ENCODE results near the gene PTPRR. TPM values are rescaled to one million over a fixed set of nuclear protein-coding genes. Genes with fewer than 3 reads are reported as not detected.

Gene PTPRR
- total and polyA plus RNA-seq, 4 donors, result 0.02 to 0.08 TPM; not detected in 2

DNA sequence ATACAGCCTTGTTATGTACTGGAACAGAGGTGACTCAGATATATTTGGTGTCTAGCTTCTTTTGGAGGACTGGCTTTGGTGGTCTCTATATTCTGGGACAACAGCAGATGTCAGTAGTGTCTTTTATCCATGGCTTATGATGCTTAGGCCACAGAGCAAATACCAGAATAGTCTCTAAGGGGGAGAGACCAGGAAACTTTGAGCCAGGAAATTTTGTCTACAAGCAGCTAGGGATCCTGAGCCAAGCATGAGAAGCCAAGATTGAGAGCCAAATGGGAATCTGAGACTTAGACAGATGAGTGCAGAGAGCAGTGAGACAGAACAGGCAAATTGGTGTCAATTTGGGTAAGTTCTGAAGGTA is 28.4 kb upstream of the PTPRR start (continued):
- TF ChIP-seq, protein P1, sequence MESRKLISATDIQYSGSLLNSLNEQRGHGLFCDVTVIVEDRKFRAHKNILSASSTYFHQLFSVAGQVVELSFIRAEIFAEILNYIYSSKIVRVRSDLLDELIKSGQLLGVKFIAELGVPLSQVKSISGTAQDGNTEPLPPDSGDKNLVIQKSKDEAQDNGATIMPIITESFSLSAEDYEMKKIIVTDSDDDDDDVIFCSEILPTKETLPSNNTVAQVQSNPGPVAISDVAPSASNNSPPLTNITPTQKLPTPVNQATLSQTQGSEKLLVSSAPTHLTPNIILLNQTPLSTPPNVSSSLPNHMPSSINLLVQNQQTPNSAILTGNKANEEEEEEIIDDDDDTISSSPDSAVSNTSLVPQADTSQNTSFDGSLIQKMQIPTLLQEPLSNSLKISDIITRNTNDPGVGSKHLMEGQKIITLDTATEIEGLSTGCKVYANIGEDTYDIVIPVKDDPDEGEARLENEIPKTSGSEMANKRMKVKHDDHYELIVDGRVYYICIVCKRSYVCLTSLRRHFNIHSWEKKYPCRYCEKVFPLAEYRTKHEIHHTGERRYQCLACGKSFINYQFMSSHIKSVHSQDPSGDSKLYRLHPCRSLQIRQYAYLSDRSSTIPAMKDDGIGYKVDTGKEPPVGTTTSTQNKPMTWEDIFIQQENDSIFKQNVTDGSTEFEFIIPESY (IDR thresholded peaks at IDR 0.05), result no peak
- TF ChIP-seq JUND (IDR thresholded peaks at IDR 0.05), result no peak
- TF ChIP-seq, protein P2, sequence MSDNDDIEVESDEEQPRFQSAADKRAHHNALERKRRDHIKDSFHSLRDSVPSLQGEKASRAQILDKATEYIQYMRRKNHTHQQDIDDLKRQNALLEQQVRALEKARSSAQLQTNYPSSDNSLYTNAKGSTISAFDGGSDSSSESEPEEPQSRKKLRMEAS (IDR thresholded peaks at IDR 0.05), result no peak
- no peak for TF ChIP-seq RAD21 (IDR thresholded peaks at IDR 0.05)
- TF ChIP-seq HNF4G (IDR thresholded peaks at IDR 0.05), result no peak

DNA sequence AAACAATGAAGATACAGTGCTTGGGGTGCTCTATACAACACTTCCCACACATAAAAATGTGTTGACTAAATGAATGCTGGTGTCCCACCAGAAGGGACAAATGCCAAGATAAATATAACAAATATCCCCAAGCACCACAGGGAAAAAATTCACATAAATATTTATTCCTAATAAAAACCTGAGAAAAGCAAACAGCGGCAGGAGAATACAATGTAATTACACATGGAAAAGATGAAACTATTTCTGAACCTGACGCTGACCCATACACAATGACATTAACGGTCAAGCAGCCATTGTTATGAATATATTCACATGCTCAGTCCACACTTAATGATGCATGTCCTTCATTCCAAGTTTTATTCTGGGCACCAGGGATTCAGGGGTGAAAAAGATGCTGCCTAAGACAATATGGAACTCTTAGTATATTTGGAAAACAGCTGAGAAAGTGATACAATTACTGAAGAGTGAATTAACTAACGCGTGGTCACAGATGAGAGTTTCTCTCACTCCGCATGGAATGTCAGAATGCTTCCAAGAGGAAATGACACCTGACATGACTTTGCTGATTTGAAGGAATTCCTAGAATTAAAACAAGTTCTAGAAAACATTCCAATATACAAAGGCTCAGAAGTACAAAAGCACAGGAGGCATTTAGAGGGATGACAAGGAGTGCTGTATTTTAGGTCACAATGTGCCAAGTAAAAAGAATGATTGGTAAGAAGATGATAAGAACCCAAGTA is 27.9 kb upstream of the PTPRR start:
- H3K27me3 ChIP-seq (ENCODE audit: control insufficient read depth in 4 of 4, insufficient read depth in 4 of 4, low read length in 3 of 4), result no peaks in the 10 kb centered on the region
- H3K36me3 ChIP-seq (ENCODE audit: control insufficient read depth in 4 of 4, insufficient read depth in 3 of 4, low read depth in 1 of 4, low read length in 3 of 4), result no peaks in the 10 kb centered on the region
- no peak overlapping the region for H3K27ac ChIP-seq (ENCODE audit: low read depth in 1 of 2, low read length in 2 of 2)
- H3K9ac ChIP-seq (ENCODE audit: low read depth in 1 of 2, low read length in 2 of 2), result no peak overlapping the region
- WGBS, result 72% methylated on average over 6 of the region's 6 CpGs
- H3K4me3 ChIP-seq (ENCODE audit: low read depth in 1 of 3, low read length in 3 of 3), result no peak overlapping the region
- TF ChIP-seq SP1 (IDR thresholded peaks at IDR 0.05) (no peak), HNF4A (conservative IDR thresholded peaks at IDR 0.05) (no peak), JUND (IDR thresholded peaks at IDR 0.05) (no peak), FOXA1 (IDR thresholded peaks at IDR 0.05) (no peak), YY1 (IDR thresholded peaks at IDR 0.05) (no peak)
- TF ChIP-seq, protein P3, sequence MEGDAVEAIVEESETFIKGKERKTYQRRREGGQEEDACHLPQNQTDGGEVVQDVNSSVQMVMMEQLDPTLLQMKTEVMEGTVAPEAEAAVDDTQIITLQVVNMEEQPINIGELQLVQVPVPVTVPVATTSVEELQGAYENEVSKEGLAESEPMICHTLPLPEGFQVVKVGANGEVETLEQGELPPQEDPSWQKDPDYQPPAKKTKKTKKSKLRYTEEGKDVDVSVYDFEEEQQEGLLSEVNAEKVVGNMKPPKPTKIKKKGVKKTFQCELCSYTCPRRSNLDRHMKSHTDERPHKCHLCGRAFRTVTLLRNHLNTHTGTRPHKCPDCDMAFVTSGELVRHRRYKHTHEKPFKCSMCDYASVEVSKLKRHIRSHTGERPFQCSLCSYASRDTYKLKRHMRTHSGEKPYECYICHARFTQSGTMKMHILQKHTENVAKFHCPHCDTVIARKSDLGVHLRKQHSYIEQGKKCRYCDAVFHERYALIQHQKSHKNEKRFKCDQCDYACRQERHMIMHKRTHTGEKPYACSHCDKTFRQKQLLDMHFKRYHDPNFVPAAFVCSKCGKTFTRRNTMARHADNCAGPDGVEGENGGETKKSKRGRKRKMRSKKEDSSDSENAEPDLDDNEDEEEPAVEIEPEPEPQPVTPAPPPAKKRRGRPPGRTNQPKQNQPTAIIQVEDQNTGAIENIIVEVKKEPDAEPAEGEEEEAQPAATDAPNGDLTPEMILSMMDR (IDR thresholded peaks at IDR 0.05; ENCODE audit: low read depth, low read length, missing input control), result no peak
- TF ChIP-seq, protein P2 (IDR thresholded peaks at IDR 0.05), result no peak
- no peaks in the 10 kb centered on the region for H3K9me3 ChIP-seq (ENCODE audit: control insufficient read depth in 4 of 4, low read length in 3 of 4)
- H3K4me1 ChIP-seq (ENCODE audit: control insufficient read depth in 4 of 4, insufficient read depth in 4 of 4, low read length in 3 of 4), result no peaks in the 10 kb centered on the region
- DNase-seq (ENCODE audit: low spot score), result no peak

DNA sequence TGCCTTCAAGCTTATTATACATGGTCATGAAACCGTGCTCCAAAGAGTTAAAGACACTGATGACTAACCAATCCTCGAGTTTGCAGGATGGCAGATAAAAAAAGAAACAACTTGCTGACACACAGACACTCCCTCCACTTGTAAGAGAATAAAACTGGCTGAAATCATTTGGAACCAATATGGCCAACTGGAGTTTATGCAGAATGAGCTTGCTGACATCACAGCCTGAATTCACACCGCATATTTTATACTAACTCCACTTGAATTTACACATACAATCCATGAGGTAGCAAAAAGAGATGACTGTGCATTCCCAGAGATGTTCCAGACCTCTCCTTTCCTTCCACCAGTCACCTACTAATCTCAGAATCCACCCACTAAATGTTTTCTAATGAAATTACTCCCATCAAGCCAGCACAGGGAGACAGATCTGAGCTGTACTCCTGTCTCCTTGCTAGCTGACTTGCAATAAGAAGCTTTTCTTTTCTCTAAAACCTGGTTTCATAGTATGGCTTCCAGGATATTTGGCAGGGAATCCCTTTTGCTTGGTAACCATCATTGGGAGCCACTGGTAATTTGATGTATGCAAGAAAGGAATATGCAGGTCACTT is 15.8 kb upstream of the PTPRR start:
- Histone ChIP-seq H3K4me1 (ENCODE audit: control insufficient read depth in 4 of 4, insufficient read depth in 4 of 4, low read length in 3 of 4) (no peaks in the 10 kb centered on the region), H3K4me3 (ENCODE audit: low read depth in 1 of 3, low read length in 3 of 3) (no peak overlapping the region), H3K27me3 (ENCODE audit: control insufficient read depth in 4 of 4, insufficient read depth in 4 of 4, low read length in 3 of 4) (peaks cover 0 to 2% (median 0%) of the 10 kb centered on the region in 4 donors), H3K9ac (ENCODE audit: low read depth in 1 of 2, low read length in 2 of 2) (no peak overlapping the region), H3K27ac (ENCODE audit: low read depth in 1 of 2, low read length in 2 of 2) (no peak overlapping the region), H3K36me3 (ENCODE audit: control insufficient read depth in 4 of 4, insufficient read depth in 3 of 4, low read depth in 1 of 4, low read length in 3 of 4) (no peaks in the 10 kb centered on the region), H3K9me3 (ENCODE audit: control insufficient read depth in 4 of 4, low read length in 3 of 4) (no peaks in the 10 kb centered on the region)
- no peak for DNase-seq (ENCODE audit: low spot score)
- 41% methylated on average over 3 of the region's 3 CpGs for WGBS
- TF ChIP-seq EGR1 (IDR thresholded peaks at IDR 0.05; ENCODE audit: low read depth in 2 of 2) (no peak), HNF4G (IDR thresholded peaks at IDR 0.05) (no peak), RXRA (IDR thresholded peaks at IDR 0.05) (no peak), FOXA1 (IDR thresholded peaks at IDR 0.05) (no peak), TAF1 (conservative IDR thresholded peaks at IDR 0.05) (no peak), SP1 (IDR thresholded peaks at IDR 0.05) (no peak), RAD21 (IDR thresholded peaks at IDR 0.05) (no peak), HNF4A (conservative IDR thresholded peaks at IDR 0.05) (no peak)
- TF ChIP-seq, protein P2 (IDR thresholded peaks at IDR 0.05), result no peak
- TF ChIP-seq, protein P4, sequence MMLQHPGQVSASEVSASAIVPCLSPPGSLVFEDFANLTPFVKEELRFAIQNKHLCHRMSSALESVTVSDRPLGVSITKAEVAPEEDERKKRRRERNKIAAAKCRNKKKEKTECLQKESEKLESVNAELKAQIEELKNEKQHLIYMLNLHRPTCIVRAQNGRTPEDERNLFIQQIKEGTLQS (IDR thresholded peaks at IDR 0.05), result no peak
- TF ChIP-seq, protein P5, sequence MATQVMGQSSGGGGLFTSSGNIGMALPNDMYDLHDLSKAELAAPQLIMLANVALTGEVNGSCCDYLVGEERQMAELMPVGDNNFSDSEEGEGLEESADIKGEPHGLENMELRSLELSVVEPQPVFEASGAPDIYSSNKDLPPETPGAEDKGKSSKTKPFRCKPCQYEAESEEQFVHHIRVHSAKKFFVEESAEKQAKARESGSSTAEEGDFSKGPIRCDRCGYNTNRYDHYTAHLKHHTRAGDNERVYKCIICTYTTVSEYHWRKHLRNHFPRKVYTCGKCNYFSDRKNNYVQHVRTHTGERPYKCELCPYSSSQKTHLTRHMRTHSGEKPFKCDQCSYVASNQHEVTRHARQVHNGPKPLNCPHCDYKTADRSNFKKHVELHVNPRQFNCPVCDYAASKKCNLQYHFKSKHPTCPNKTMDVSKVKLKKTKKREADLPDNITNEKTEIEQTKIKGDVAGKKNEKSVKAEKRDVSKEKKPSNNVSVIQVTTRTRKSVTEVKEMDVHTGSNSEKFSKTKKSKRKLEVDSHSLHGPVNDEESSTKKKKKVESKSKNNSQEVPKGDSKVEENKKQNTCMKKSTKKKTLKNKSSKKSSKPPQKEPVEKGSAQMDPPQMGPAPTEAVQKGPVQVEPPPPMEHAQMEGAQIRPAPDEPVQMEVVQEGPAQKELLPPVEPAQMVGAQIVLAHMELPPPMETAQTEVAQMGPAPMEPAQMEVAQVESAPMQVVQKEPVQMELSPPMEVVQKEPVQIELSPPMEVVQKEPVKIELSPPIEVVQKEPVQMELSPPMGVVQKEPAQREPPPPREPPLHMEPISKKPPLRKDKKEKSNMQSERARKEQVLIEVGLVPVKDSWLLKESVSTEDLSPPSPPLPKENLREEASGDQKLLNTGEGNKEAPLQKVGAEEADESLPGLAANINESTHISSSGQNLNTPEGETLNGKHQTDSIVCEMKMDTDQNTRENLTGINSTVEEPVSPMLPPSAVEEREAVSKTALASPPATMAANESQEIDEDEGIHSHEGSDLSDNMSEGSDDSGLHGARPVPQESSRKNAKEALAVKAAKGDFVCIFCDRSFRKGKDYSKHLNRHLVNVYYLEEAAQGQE (IDR thresholded peaks at IDR 0.05), result no peak
- TF ChIP-seq, protein P3 (IDR thresholded peaks at IDR 0.05; ENCODE audit: low read depth, low read length, missing input control), result no peak

Data from liver (tissue), 9 donors.